ENCODE data around the gene CSTF2T.

Gene CSTF2T

DNA sequence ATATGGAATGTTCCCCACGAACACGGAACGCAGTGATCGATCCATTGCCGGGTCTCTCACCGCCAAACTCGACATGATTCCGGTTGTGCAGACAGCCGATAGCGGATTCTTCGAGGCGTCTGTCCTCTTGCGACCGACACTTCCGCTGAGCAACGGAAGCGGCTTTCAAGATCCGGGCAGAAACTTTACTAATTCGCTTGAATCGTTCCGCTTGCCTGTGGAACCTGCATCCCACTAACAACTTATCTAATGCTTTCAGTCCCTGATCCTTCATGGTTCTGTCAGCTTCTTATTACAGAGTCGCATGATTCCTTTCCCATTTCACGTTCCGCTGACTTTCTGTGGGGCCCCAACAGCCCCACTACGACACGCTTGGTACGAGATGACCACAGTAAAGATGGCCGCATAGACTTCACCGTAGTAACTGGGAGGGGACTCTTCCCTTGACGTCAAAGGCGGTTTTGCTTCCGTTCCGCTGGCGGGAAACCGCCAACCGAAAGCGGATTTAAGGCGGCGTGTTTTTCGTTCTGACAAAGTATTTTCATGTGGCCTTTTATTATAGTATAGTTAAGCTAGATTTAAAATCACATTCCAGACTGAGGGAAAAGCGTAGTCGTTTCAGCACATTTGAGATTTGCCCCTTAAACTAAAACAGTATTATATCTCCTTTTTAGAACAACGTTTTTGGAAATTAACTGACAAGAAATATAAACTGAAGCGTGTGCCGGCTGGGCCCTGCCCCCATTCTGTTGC lies at the start of gene CSTF2T:
CSTF2T (minus strand) TSS at position 121 of the 753 bp plus-strand sequence; CDS start at position 75, 46 bp downstream.
- DNase-seq = peak; percentile 83 to 85

GRCh38 chr10:51748959-51749358 lies 49.6 kb upstream of the CSTF2T start:
- DNase-seq = no peak

DNA sequence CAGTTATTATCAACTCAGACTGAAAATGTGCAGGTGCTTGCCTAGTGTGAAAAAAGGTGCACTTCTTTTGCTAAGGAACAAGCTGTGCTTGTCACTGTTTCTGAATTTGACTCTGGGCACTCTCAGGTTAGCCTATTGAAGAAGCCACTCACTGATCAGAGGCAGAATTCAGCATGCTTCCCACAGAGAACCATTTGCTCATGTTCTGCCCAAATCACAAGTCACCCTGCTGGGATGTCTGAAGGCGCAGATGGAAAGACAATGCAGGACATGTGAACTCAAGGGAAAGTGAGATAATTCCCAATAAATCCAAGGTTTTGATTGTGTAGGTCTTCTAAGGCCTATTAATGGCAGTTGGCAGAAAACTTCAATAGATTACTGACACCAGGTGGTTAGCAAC lies 47.8 kb upstream of the CSTF2T start:
- DNase-seq = no peak

DNA sequence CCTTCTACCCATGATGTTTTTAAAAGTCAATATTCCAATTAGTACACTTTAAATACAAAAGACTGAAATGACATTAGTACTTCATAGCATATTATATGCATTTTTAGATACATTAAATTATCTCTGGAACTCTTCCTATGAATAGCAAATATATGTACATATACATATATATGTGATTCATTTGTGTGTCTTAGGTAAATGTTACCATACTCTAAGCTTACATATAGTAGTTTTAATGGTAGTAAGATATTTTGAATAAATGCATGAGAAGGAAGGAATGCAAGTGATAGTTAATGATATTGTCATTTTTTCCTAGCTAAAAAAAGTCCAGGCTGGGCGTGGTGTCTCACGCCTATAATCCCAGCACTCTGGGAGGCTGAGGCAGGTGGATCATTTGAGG lies 46.0 kb upstream of the CSTF2T start:
- DNase-seq = no peak

- DNase-seq = no peak
Observed at GRCh38 chr10:51744235-51745000, 45.0 kb upstream of the CSTF2T start.

- no peak for DNase-seq
Observed at GRCh38 chr10:51743146-51743545, 43.8 kb upstream of the CSTF2T start.

DNA sequence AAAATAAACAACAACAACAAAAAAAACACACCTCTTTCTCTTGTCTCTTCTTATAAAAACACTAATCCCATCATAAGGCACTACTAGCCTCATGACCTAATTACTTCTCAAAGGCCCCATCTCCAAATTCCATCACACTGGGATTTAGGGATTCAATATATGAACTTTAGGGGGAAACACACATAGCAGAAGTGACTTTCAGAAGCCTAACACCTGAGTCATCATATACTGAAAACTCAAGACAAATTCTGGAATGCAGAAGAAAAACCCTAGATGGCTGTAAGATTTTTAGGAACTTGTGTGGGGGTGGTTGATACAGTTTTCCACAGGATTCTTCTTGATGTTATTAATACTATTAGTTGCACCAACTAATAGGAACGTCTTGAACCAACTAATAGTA lies 33.7 kb upstream of the CSTF2T start:
- DNase-seq = no peak

GRCh38 chr10:51729822-51730555 lies 30.6 kb upstream of the CSTF2T start:
- no peak for DNase-seq

DNA sequence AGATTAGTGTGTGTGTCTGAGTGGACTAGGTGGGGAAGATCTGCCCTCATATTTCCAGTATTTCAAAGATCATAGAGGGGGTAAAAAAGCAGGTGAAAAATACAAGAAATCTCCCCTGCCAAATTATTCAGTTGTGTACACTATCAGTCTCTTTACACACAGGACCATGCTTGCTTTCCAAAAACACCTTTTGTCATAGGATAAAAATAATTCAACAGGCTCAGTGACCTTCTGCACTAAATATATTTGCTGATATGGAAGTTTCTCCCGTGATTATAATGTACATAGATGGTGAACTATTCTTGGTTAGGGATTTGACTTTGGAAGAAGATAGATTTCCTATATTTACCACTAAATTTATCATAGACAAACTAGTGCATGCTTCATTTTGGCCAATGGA lies 24.6 kb upstream of the CSTF2T start:
- no peak for DNase-seq

- DNase-seq = no peak
Observed at GRCh38 chr10:51718804-51719291, 19.5 kb upstream of the CSTF2T start.

GRCh38 chr10:51716981-51717380 lies 17.6 kb upstream of the CSTF2T start:
- DNase-seq = no peak

- no peak for DNase-seq
Observed at GRCh38 chr10:51711519-51711891, 12.1 kb upstream of the CSTF2T start.

DNA sequence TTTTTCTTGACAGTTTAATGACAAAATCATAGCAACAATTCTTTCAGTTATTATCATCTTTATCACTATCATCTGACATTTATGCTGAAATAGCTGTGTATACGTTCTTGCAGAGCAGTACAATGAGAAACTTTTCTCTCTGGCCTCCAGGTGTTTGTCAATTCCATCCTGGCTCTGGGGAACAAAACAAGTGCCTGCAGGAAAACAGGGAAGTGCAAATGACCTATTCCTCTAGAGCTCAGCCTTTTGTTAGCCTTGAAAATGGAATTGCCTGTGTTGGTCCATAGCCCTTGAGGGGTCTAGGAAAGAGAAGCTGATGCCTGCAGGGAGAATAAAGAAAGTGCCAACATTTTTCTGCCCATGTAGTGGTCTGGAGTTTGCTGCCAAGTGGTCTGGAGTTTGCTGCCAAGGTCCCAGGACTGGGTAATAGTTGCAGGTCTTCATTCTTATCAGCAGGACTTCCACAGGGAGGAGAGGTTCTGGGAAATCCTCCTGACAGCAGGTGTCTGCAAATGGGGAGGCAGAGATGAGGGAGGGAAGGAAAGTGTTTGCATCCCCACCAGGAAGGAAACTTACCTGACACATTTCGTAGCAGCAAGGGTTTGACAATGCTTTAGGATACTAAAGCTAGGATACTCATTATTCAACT lies 10.1 kb upstream of the CSTF2T start:
- no peak for DNase-seq

DNA sequence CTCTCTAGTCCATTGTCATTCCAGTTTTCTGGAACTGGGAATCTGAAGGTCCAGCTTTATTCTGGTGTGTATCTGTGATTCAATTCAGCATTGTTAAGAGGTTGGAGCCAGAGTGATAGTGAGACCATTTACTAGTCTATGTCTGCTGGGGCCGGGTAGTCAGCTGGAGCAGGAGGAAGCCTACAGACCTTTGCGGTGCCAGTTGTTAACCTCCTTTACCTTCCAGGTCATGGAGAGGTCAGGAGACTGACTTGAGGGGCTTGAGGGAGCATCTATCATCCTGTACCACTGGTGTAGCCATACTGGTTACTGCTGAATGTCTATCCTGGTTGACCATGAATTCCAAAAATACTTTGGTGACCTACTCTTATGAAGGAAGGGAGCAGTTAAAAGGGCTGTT lies 9.2 kb upstream of the CSTF2T start:
- DNase-seq = no peak

GRCh38 chr10:51707821-51708424 lies 8.5 kb upstream of the CSTF2T start:
- no peak for DNase-seq

DNA sequence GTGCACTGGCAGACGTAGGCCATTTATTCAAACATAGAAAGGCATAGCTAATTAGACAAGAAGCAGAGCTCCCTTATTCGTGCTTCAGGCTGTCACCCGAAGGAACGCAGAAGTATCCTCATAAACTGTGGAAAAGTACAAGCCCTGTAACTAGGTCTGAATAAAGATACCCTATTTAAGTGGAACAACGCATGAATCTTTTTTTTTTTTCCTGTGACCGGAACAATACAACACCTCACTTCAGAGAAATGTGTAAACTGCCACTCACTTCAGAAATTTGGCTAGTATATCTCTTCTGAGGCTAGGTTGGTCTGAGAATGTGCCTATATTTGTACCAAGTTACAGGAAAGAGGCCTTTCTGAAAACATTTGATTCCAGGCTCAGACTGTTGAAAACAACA lies 8.0 kb upstream of the CSTF2T start:
- DNase-seq = no peak

- no peak for DNase-seq
Observed at GRCh38 chr10:51706225-51706624, 6.8 kb upstream of the CSTF2T start.

- DNase-seq = no peak
Observed at GRCh38 chr10:51705774-51706173, 6.4 kb upstream of the CSTF2T start.

- DNase-seq = no peak
Observed at GRCh38 chr10:51700228-51700817, 928 bp upstream of the CSTF2T start.

GRCh38 chr10:51699145-51699474 lies 285 bp downstream of the CSTF2T start:
- DNase-seq = no peak

- no peak for DNase-seq
Observed at GRCh38 chr10:51698473-51699063, 827 bp downstream of the CSTF2T start.

DNA sequence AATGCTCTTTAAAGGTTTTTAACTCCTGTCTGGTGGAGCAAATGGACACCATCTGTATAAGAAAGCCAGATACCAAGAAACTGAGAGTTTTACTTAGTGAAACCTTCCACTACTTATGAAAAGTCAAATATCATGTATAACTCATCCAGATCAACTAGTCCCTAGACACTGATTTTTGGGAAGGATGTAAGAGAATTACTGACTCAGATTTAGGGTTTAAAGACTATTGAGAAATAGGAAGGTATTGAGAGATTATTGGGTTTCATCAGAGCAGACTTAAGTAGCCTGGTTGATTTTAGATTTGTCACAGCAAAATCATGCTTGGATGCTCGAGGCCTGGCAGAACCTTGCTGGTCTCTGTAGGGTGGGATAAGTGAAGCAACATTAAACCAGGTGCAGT lies 3.1 kb downstream of the CSTF2T start:
- DNase-seq = no peak
